ENCODE measurements around the gene SRGAP3. TPM values are rescaled to one million over a fixed set of nuclear protein-coding genes. Genes with fewer than 3 reads are reported as not detected.

SRGAP3 gene
- total and polyA plus RNA-seq, 2 experiments from 2014 or later, result 7.4 to 8.3 TPM

GRCh38 chr3:9066775-9067174 is 182.7 kb downstream of the SRGAP3 start:
- H3K9me2 ChIP-seq (replicated peaks; ENCODE audit: insufficient read depth), result no peaks in the 10 kb centered on the region
- WGBS (ENCODE audit: low lambda C conversion rate, missing lambda C conversion rate), result 93% methylated on average over 3 of the region's 3 CpGs
- H3K36me3 ChIP-seq (replicated peaks; ENCODE audit: insufficient read depth, low read depth), result no peaks in the 10 kb centered on the region
- H3K4me3 ChIP-seq, result no peak overlapping the region
- no peak overlapping the region for H3K4me2 ChIP-seq
- H3K27ac ChIP-seq, result no peak overlapping the region
- H3K9me3 ChIP-seq (ENCODE audit: low read depth), result no peaks in the 10 kb centered on the region
- TF ChIP-seq EZH2phosphoT487 (IDR thresholded peaks at IDR 0.05; ENCODE audit: low read depth, severe bottlenecking, unreplicated experiment), result no peak
- TF ChIP-seq CTCF (IDR thresholded peaks at IDR 0.05; ENCODE audit: poor library complexity), result no peak
- TF ChIP-seq EZH2 (IDR thresholded peaks at IDR 0.05; ENCODE audit: borderline replicate concordance), result no peak
- no peak overlapping the region for H2AFZ ChIP-seq
- H3K79me2 ChIP-seq, result no peaks in the 10 kb centered on the region
- no peaks in the 10 kb centered on the region for H3K4me1 ChIP-seq (ENCODE audit: insufficient read depth)
- no peak for DNase-seq (ENCODE audit: low spot score)
- no peaks in the 10 kb centered on the region for H4K20me1 ChIP-seq (ENCODE audit: insufficient read depth, poor library complexity, severe bottlenecking)
- H3K27me3 ChIP-seq, result no peaks in the 10 kb centered on the region

GRCh38 chr3:9066141-9066540 is 183.3 kb downstream of the SRGAP3 start:
- Histone ChIP-seq H3K36me3 (replicated peaks; ENCODE audit: insufficient read depth, low read depth) (no peaks in the 10 kb centered on the region), H3K9me2 (replicated peaks; ENCODE audit: insufficient read depth) (no peaks in the 10 kb centered on the region), H3K4me2 (no peak overlapping the region), H3K79me2 (no peaks in the 10 kb centered on the region), H3K9me3 (ENCODE audit: low read depth) (no peaks in the 10 kb centered on the region), H3K4me3 (no peak overlapping the region), H2AFZ (no peak overlapping the region), H3K27ac (no peak overlapping the region), H3K27me3 (no peaks in the 10 kb centered on the region), H3K4me1 (ENCODE audit: insufficient read depth) (no peaks in the 10 kb centered on the region), H4K20me1 (ENCODE audit: insufficient read depth, poor library complexity, severe bottlenecking) (no peaks in the 10 kb centered on the region)
- WGBS (ENCODE audit: low lambda C conversion rate, missing lambda C conversion rate), result 80% methylated on average over 2 of the region's 2 CpGs
- no peak for DNase-seq (ENCODE audit: low spot score)
- no peak for TF ChIP-seq CTCF (IDR thresholded peaks at IDR 0.05; ENCODE audit: poor library complexity)
- no peak for TF ChIP-seq EZH2phosphoT487 (IDR thresholded peaks at IDR 0.05; ENCODE audit: low read depth, severe bottlenecking, unreplicated experiment)
- no peak for TF ChIP-seq EZH2 (IDR thresholded peaks at IDR 0.05; ENCODE audit: borderline replicate concordance)

- no peak for DNase-seq (ENCODE audit: low spot score)
- Histone ChIP-seq H3K27ac (no peak overlapping the region), H3K9me3 (ENCODE audit: low read depth) (no peaks in the 10 kb centered on the region), H3K27me3 (no peaks in the 10 kb centered on the region), H4K20me1 (ENCODE audit: insufficient read depth, poor library complexity, severe bottlenecking) (no peaks in the 10 kb centered on the region), H3K4me2 (no peak overlapping the region), H3K79me2 (no peaks in the 10 kb centered on the region), H3K36me3 (replicated peaks; ENCODE audit: insufficient read depth, low read depth) (no peaks in the 10 kb centered on the region), H3K4me1 (ENCODE audit: insufficient read depth) (no peaks in the 10 kb centered on the region), H3K9me2 (replicated peaks; ENCODE audit: insufficient read depth) (no peaks in the 10 kb centered on the region), H3K4me3 (no peak overlapping the region), H2AFZ (no peak overlapping the region)
- 60% methylated on average over 5 of the region's 5 CpGs for WGBS (ENCODE audit: low lambda C conversion rate, missing lambda C conversion rate)
- TF ChIP-seq EZH2phosphoT487 (IDR thresholded peaks at IDR 0.05; ENCODE audit: low read depth, severe bottlenecking, unreplicated experiment) (no peak), EZH2 (IDR thresholded peaks at IDR 0.05; ENCODE audit: borderline replicate concordance) (no peak), CTCF (IDR thresholded peaks at IDR 0.05; ENCODE audit: poor library complexity) (no peak)
These were observed 184.6 kb downstream of the SRGAP3 start for GRCh38 chr3:9064850-9065249.

GRCh38 chr3:9064251-9064650 is 185.2 kb downstream of the SRGAP3 start:
- no peaks in the 10 kb centered on the region for H3K79me2 ChIP-seq
- H3K27me3 ChIP-seq, result no peaks in the 10 kb centered on the region
- H3K4me1 ChIP-seq (ENCODE audit: insufficient read depth), result no peaks in the 10 kb centered on the region
- H3K36me3 ChIP-seq (replicated peaks; ENCODE audit: insufficient read depth, low read depth), result no peaks in the 10 kb centered on the region
- H3K4me2 ChIP-seq, result no peak overlapping the region
- WGBS (ENCODE audit: low lambda C conversion rate, missing lambda C conversion rate), result 97% methylated on average over 9 of the region's 9 CpGs
- H3K9me2 ChIP-seq (replicated peaks; ENCODE audit: insufficient read depth), result no peaks in the 10 kb centered on the region
- H4K20me1 ChIP-seq (ENCODE audit: insufficient read depth, poor library complexity, severe bottlenecking), result no peaks in the 10 kb centered on the region
- H3K9me3 ChIP-seq (ENCODE audit: low read depth), result no peaks in the 10 kb centered on the region
- no peak for DNase-seq (ENCODE audit: low spot score)
- no peak for TF ChIP-seq CTCF (IDR thresholded peaks at IDR 0.05; ENCODE audit: poor library complexity)
- no peak for TF ChIP-seq EZH2 (IDR thresholded peaks at IDR 0.05; ENCODE audit: borderline replicate concordance)
- no peak for TF ChIP-seq EZH2phosphoT487 (IDR thresholded peaks at IDR 0.05; ENCODE audit: low read depth, severe bottlenecking, unreplicated experiment)
- no peak overlapping the region for H3K27ac ChIP-seq
- no peak overlapping the region for H2AFZ ChIP-seq
- no peak overlapping the region for H3K4me3 ChIP-seq

All from hepatocyte (in vitro differentiated cells).